ENCODE data around the gene FCHSD2. TPM values are rescaled to one million over a fixed set of nuclear protein-coding genes. Genes with fewer than 3 reads are reported as not detected.

FCHSD2 gene
- polyA plus RNA-seq, 10 donors = 21.6 to 32.2 (median 25.8) TPM

GRCh38 chr11:73173755-73174494, 31.8 kb upstream of the FCHSD2 start:
- DNase-seq = no peak

- DNase-seq = no peak
Measured at GRCh38 chr11:73172992-73173656, 31.0 kb upstream of the FCHSD2 start.

- no peak for DNase-seq
Measured at GRCh38 chr11:73171436-73172161, 29.5 kb upstream of the FCHSD2 start.

- no peak for DNase-seq
Measured at GRCh38 chr11:73170140-73170539, 28.0 kb upstream of the FCHSD2 start.

DNA sequence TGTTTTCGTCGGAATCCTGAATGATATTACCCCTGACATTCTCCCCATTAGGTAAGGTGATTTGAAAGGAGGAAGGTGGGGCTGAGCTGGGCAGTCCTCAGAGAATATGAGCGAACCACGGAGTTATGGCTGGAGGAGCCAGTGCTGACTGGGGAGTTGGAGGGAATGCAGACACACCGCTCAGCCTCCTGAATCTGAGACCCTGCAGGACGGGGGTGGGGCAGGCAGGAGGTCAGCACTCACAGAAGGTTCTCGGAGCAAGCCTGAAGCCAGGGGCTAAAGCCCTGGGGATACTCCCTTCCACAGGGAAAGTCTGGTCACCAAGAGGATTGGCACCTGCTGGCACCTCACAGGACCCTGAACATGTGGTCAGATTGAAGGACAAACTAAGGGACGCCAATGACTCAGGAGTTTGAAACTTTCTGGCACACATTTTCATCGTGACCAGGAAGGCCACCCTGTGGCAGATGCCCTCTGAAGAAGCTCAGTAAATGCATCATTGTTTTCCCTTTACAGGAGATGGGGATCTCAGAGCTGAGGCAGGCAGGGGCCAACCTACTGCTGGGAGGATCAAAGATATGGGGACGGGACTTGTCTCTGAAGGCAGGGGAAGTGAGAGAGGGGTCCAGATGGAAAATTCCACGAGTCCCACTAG, 26.9 kb upstream of the FCHSD2 start:
- no peak for DNase-seq

- DNase-seq = no peak
Measured at GRCh38 chr11:73167363-73167954, 25.3 kb upstream of the FCHSD2 start.

DNA sequence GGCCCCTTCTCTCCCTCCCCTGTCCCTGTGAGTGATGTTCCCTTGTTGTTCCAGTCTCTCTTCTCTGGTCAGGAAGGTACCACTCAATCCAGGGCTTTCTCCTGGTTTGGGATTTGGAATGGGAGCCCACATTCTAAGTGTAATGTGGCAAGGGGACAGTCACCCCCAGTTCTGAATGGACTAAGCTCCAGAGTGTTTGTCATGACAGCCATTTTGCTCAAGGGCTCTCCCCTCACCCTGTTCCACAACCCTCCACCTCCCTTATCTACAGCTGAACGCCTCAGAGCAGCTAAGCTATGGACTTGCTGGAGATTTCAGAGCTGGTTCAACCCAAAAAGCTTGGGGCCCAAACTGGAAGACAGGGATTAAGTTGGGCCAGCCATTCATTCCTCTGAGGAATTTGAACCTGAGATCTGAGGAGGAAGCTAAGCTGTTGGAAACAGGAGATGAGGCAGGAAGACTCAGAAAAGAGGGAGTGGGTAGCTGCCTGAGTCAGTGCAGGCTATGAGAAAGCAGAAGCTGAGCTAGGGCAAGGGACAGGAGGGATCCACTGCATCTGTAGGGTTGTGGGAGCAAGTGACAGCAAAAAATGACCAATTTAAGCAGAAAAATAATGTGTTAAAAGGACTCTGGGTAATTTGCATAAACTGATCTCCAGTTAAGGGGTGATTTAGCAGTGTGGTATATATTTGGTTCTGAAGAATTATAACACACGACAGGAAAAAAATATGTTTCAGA, 22.9 kb upstream of the FCHSD2 start:
- no peak for DNase-seq

DNA sequence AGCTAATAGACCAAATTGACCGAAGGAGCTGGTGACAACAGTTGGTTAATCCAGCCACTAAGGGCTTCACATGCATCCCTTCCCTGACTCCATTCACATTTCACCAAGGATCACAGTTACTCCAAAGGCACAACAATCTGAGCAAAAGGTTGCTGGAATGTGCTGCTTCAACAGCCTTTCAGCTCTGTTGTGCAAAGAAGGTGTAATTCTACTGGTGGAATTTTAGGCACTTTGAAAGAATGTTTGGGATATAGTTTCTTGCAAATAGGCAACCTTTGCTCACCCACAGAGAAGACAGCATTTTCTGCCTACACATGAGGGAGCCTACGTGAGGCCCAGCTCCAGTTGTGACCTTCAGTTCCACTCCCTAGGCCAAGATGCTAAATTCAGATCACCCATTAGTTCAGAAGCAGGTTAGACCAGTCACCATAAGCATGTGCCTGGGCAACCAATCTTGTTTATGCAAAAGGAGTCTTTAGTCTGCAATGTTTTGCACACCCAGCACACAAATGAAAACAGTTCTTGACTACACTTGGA, 21.6 kb upstream of the FCHSD2 start:
- no peak for DNase-seq

GRCh38 chr11:73162196-73162740, 20.1 kb upstream of the FCHSD2 start:
- DNase-seq = no peak

DNA sequence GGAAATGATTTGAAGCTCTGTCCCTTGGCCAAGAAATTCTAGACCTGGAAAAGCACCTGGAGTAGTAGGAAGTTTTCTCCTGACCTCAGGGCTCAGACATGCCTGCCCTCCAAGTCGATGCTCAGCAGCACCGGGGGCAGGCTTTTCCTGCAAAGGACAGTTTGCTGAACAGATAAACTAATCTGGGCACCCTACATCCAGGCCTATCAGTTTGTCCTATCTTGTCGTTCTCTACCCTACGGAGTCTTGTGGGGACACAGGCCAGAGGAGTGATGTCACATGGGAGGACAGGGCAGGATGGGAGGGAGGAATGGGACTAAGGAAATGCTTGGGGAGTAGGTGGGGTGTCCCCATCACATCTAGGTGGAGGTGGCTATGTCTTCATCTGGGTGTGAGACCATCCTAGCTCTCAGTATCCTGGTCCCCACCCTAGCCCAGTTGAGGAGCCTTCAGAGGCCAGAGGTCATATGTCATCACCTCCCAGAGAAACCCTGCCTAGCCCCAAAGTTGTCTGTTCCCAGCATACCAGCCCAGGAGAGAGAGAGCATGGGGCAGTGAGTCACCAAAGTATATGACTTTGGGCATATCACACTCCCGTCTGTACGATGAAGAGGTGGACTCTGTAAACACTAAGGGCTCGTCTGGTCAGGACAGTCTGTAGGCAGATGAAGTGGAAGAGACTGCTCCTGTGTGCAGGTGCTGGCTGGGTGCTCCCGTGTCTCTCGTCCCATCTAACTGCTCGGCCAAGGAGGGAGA, 18.1 kb upstream of the FCHSD2 start:
- no peak for DNase-seq

GRCh38 chr11:73159297-73159696, 17.2 kb upstream of the FCHSD2 start:
- DNase-seq = no peak

- no peak for DNase-seq
Measured at GRCh38 chr11:73158356-73159051, 16.4 kb upstream of the FCHSD2 start.

DNA sequence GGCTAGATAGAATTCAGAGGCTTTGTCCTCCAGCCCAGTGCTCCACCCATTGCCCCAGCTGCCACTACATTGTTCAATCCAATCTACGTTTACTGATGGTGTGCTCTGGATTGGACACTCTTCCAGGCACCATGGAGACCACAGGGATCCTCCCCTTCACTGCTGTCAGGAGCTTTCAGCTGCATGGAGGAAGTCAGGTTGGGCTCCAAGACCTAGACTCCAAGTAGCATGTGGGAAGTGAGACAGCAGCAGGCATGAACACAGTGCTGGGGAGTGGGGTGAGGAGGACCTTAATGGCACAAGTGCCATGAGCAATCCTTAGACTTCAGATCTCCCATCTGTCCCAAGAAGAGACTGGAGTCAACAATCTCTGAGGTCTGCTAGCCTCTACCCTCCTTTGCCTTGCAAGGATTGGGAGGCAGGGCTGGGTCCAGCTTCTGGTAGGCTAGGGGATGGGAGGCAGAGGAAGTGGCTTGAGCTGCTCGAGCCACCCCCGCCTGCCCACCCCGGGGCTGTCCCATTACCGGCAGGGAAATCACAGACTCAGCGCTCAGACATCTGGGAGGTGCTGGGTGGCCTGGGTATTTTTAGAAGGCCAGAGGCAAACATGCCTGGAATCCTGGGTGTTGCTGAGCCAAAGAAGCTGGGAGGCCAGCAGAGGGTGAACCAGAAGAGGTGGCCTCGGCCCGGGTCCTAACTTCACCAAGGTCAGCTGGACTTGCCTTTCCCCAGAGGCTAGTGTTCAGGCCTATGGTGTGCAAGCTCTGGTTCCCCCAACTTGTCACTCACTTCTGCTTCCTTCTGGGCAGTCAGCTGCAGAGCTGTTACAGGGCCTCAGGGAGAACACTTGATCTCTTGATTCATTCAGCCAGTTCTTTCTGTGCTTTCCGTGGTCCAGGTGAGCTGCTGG, 15.2 kb upstream of the FCHSD2 start:
- peak in 2 of 3 donors; percentile 42 to 53 for DNase-seq

DNA sequence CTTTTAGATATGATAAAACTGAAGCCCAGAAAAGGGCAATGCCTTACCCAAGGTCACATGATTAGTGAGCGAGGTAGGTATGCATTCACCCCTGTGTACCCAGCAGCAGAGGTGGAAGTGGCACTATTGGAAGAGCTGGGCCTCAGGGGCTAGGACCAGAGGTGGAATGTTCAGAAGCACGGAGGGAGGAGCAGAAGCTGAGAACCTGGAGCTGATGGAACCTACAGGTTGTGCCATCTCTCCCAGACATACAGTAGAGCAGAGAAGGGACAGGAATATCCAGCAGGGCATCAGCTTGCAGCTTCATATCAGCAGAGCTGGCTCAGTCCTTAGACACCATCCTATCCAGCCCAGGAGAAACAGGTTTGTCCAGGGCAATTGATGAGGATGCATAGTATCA, 14.6 kb upstream of the FCHSD2 start:
- no peak for DNase-seq

DNA sequence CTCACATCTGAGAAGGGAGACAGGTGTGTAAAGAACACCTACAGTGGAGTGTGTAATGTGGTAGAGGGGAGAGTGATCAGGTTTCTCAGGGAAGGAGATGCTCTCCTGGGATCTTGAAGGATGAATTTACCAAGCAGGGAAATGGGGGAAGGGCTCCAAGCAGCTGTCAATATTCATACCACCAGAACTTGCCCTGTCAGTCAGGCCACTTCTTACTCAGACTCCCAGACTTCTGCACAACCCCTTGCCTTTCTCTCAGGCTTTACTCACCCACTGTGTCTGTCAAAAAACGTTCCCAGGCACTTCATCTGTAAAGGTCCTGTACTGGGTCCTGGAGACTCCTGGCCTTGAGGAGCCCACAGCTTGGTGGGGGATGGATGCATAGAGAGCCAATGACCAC, 14.0 kb upstream of the FCHSD2 start:
- no peak for DNase-seq

- no peak for DNase-seq
Measured at GRCh38 chr11:73155102-73155501, 13.0 kb upstream of the FCHSD2 start.

- peak in 1 of 3 donors; percentile 39 for DNase-seq
Measured at GRCh38 chr11:73154178-73154577, 12.1 kb upstream of the FCHSD2 start.

DNA sequence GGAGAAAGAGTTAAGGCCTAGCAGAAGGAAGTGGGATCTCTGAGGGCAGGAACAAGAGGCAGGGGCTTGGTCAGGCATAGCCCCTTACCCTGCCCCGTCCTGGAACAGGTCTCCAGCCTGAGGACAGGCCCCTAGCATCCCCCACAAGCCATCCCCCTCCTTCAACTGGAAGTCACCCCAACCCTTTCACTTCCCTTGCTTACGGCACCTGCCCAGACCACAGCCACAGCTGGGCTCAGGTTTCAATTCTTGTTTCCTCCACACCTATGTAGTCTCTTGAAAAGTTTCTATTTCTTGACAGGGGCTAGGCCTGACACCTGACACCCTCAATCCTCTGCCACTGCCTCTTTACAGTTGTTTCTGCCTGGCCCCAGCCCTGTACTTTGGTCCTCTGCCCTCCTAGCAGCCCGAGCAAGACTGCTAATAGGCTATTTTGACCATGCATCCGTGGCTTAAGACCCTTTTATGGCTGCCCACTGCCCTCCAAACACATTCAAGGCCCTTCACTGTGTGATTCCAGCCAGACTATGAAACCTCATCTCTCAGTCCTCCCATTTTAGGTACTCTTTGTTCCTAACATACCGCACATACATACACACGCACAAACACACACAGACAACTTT, 10.9 kb upstream of the FCHSD2 start:
- DNase-seq = no peak

All from muscle of back (tissue), 11 donors.